AG04449 (cell line): Measurements from ENCODE around the gene MAST3.

ENCODE experiments used
- CTCF ChIA-PET: fragments of 350-600 bp; formaldehyde crosslinking; extraction: SDS; loops from one replicate; lab custom pipeline; 2021; ENCODE audit warnings: antibody characterized with exemption; lab: Yijun Ruan, JAX
- POLR2A ChIA-PET: fragments of 400-600, 350-600 bp; formaldehyde crosslinking; extraction: SDS; loops from one replicate; lab custom pipeline; 2020; ENCODE audit warnings: antibody characterized with exemption, inconsistent platforms; lab: Yijun Ruan, JAX
- DNase-seq: peaks from one replicate; pipeline ENCODE4 v3.0.0-alpha.2; 2010; ENCODE audit warnings: low read depth, low spot score
- H3K4me3 ChIP-seq: 2 replicates; pipeline ENCODE4 v1.5.1; 2011; ENCODE audit warnings: low read depth, mild to moderate bottlenecking, control low read depth, low read length
- CTCF ChIP-seq: IDR thresholded peaks from one replicate; pipeline ENCODE4 v1.5.1; 2011; ENCODE audit warnings: mild to moderate bottlenecking, moderate library complexity, low read length, control low read depth, inconsistent platforms; ENCODE audit not compliant: insufficient read depth; ENCODE audit errors: missing control alignments

MAST3 gene

GRCh38 chr19:18152817-18153555 lies 55.4 kb downstream of the MAST3 start, which contains the start of gene PIK3R2:
Gene PIK3R2, plus strand, starts transcription at chr19:18153163. Its CDS starts 2,717 bp downstream, at chr19:18155880.
- ChIA-PET CTCF (interaction anchor here (0.7 to 3.5 kb wide), 11 partner anchors 8 to 146 kb away, joined by 3 to 27 read pairs (median 9); no protein-coding TSS in a partner anchor), POLR2A (interaction anchor here (0.8 to 1.8 kb wide), 3 partner anchors 16 to 233 kb away, joined by 3 to 4 read pairs (median 3); partner anchors contain the start of genes GDF15 and MPV17L2)
- TF ChIP-seq CTCF, result no peak
- peak; percentile 82 for DNase-seq
- H3K4me3 ChIP-seq, result peak within 1 kb of the TSS; percentile 86

GRCh38 chr19:18153556-18154134 lies 56.1 kb downstream of the MAST3 start:
- TF ChIP-seq CTCF, result no peak
- DNase-seq, result no peak
- ChIA-PET POLR2A (no interaction called here), CTCF (no interaction called here)
- H3K4me3 ChIP-seq, result peak overlapping the region; percentile 86

GRCh38 chr19:18155095-18156087 lies 57.8 kb downstream of the MAST3 start:
- H3K4me3 ChIP-seq, result no peak overlapping the region
- no peak for TF ChIP-seq CTCF
- POLR2A ChIA-PET, result no interaction called here
- CTCF ChIA-PET, result interaction anchor here (0.7 to 1.3 kb wide), 2 partner anchors 13 to 42 kb away, joined by 3 to 5 read pairs; no protein-coding TSS in a partner anchor
- DNase-seq, result no peak

- ChIA-PET CTCF (interaction anchor here (0.7 to 1.3 kb wide), 2 partner anchors 12 to 43 kb away, joined by 3 read pairs; no protein-coding TSS in a partner anchor), POLR2A (no interaction called here)
- no peak for TF ChIP-seq CTCF
- DNase-seq, result no peak
- no peak overlapping the region for H3K4me3 ChIP-seq
Observed at GRCh38 chr19:18156268-18156667, 58.7 kb downstream of the MAST3 start.

GRCh38 chr19:18156841-18157464 lies 59.4 kb downstream of the MAST3 start:
- ChIA-PET POLR2A (no interaction called here), CTCF (interaction anchor here (0.7 to 1.5 kb wide), 2 partner anchors 44 kb away, joined by 3 to 8 read pairs; no protein-coding TSS in a partner anchor)
- peak; percentile 12 for DNase-seq
- no peak overlapping the region for H3K4me3 ChIP-seq
- no peak for TF ChIP-seq CTCF
